HG02610 (cell line): Measurements from ENCODE around the gene UNC13A.

Experiments
- ATAC-seq: cut with Tn5 transposase; IDR thresholded peaks from one replicate; pipeline ENCODE4 v1.9.1; 2021; ENCODE audit warnings: mild to moderate bottlenecking, moderate library complexity; ENCODE audit not compliant: unreplicated experiment

The UNC13A gene

GRCh38 chr19:17673937-17674799 lies 14.0 kb downstream of the UNC13A start:
- ATAC-seq = no peak

GRCh38 chr19:17671906-17672305 lies 16.2 kb downstream of the UNC13A start:
- ATAC-seq = no peak

DNA sequence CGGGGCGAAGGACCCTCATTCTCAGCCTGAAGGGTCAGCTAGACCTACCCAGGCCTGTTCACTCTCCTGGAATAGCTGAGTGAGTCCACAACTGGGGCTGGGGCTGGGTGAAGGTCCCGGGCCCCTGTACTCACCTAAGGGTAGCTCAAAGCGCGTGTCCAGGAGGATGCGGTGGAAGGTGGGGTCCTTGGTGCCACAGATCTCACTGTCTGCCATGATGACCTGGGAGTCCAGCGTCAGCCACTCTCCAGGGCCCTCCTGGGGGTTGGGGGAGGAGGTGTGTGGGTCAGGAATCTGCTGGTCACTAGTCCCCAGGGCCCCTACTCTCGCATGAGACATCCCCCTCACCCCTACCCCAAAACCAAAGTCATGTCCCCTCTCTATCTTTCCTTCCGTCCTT lies 18.7 kb downstream of the UNC13A start:
- no peak for ATAC-seq

- ATAC-seq = no peak
Observed at GRCh38 chr19:17665058-17665457, 23.1 kb downstream of the UNC13A start.

GRCh38 chr19:17659996-17660395 lies 28.2 kb downstream of the UNC13A start:
- ATAC-seq = no peak

DNA sequence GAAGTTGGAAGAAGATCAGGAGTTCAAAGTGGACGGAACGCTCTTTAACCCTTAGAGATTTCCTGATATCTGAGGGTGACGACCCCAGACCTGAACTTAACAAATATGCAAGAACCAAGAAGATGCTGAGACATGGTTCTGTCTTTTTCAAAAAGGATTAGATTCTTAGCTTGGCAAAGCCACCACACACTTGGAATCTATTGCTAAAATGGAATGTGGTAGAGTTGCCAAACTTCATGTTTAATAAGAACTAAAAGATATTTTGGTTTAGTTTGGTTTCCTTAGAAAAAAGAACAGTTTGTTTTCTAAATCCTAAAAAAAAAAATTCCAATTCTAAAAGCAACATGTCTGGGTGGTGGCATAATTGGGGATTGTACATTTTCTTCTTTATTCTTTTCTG lies 29.5 kb downstream of the UNC13A start:
- ATAC-seq = no peak

GRCh38 chr19:17658240-17658639 lies 29.9 kb downstream of the UNC13A start:
- no peak for ATAC-seq

- ATAC-seq = no peak
Observed at GRCh38 chr19:17656970-17657369, 31.2 kb downstream of the UNC13A start.

- ATAC-seq = no peak
Observed at GRCh38 chr19:17655751-17656472, 32.2 kb downstream of the UNC13A start.

DNA sequence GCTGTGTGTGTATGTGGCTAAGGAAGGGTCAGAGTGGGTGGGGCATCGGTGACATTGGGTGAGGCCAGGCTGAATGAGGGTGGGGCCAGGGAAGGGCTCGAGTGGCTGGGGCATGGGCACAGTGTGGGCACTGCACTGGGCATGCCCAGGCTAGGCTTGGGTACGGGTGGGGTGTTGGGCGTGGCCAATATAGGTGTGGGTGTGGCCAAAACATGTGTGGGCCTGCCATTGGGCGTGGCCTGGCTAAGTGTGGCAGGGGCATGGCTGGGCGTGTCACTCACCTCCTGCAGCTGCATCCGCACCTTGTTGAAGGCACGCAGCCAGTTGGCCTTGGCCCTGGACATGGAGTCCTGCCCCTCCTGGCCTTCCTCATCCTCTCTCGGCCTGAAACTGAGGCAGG lies 33.2 kb downstream of the UNC13A start:
- ATAC-seq = no peak

- no peak for ATAC-seq
Observed at GRCh38 chr19:17652627-17653026, 35.5 kb downstream of the UNC13A start.

GRCh38 chr19:17648786-17649185 lies 39.4 kb downstream of the UNC13A start:
- no peak for ATAC-seq

- ATAC-seq = no peak
Observed at GRCh38 chr19:17648097-17648660, 40.0 kb downstream of the UNC13A start.

- ATAC-seq = no peak
Observed at GRCh38 chr19:17647071-17648020, 40.8 kb downstream of the UNC13A start.

GRCh38 chr19:17646441-17646840 lies 41.7 kb downstream of the UNC13A start:
- no peak for ATAC-seq

DNA sequence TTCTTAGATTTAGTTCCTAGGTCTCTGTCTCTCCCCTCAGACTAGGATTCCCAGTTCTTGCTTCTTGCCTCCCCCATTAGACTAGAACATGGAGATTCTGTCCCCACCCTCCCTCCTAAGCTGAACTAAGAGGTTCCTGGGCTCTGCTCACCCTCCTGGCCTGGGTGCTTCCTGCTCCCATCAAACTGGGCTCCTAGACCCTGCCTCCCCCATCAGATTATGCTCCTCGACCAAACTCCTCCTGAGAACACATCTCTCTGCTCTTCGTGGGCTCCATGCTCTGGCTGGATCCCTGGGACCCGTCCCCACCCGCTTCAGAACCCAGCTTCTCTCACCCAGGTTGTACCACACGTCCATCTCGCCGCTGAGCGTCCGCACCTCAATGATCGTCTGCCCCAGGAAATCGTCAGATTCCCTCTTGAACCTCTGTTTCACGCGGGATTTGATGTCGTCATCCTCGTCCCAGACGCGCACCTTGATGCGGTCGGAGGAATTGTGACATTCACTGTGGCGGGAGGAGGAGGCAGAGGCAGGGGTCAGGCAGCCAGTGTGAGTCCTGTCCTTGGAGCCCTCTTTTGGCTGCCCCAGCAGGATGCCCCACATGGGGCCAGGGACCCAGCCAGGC lies 42.7 kb downstream of the UNC13A start:
- ATAC-seq = no peak

DNA sequence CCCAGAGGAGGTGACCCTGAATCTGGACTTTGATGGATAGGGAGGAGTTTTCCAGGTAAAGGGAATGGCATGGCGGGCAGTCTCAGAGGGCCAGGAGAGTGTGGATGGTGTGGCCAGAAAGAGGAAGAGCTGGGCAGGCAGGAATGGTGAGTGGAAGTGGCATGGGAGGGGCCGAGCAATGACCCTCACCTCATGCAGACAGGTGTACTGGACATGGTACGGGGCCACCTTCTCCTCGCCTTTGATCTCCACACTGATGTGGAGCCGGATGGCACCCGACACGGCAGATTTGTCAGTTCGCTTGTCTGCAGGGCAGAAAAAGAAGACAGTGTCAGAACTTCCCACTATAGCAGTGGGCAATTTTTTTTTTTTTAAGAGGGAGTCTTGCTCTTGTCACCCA lies 45.5 kb downstream of the UNC13A start:
- no peak for ATAC-seq

GRCh38 chr19:17641846-17642245 lies 46.3 kb downstream of the UNC13A start:
- ATAC-seq = no peak

GRCh38 chr19:17641181-17641580 lies 47.0 kb downstream of the UNC13A start:
- no peak for ATAC-seq

DNA sequence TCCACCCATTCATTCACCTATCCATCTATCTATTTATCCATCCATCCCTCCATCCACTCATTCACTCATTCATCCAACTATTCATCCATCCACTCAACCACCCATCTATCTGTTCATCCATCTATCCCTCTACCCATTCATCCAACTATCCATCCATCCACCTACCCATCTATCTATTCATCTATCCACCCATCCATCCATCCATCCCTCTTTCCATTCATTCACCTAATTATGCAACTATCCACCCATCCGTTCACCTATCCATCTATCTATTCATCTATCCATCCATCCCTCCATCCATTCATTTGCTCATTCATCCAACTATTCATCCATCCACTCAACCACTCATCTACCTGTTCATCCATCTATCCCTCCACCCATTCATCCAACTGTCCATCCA lies 54.5 kb downstream of the UNC13A start:
- ATAC-seq = no peak
